GM19025 (cell line): ENCODE data around the gene NUDT1.

Experiments used
- ATAC-seq: cut with Tn5 transposase; IDR thresholded peaks from one replicate; pipeline ENCODE4 v1.9.1; 2021; ENCODE audit warnings: mild to moderate bottlenecking, low read depth, moderate library complexity; ENCODE audit not compliant: unreplicated experiment

The NUDT1 gene

GRCh38 chr7:2247141-2247995 is 5.3 kb downstream of the NUDT1 start:
- ATAC-seq = no peak

- ATAC-seq = peak; percentile 62
Observed at GRCh38 chr7:2248984-2249694, 7.1 kb downstream of the NUDT1 start.

- no peak for ATAC-seq
Observed at GRCh38 chr7:2249744-2250323, 7.8 kb downstream of the NUDT1 start.

- no peak for ATAC-seq
Observed at GRCh38 chr7:2251381-2251780, 9.4 kb downstream of the NUDT1 start.

GRCh38 chr7:2251841-2252771 is 10.1 kb downstream of the NUDT1 start:
- no peak for ATAC-seq

GRCh38 chr7:2253021-2253420 is 11.0 kb downstream of the NUDT1 start:
- ATAC-seq = no peak

- no peak for ATAC-seq
Observed at GRCh38 chr7:2253525-2254244, 11.7 kb downstream of the NUDT1 start.

GRCh38 chr7:2254429-2255144 is 12.6 kb downstream of the NUDT1 start:
- ATAC-seq = no peak

GRCh38 chr7:2255145-2256139 is 13.4 kb downstream of the NUDT1 start:
- ATAC-seq = no peak

GRCh38 chr7:2256306-2257045 is 14.4 kb downstream of the NUDT1 start:
- ATAC-seq = no peak

GRCh38 chr7:2257046-2257551 is 15.1 kb downstream of the NUDT1 start:
- ATAC-seq = no peak

GRCh38 chr7:2257651-2258050 is 15.6 kb downstream of the NUDT1 start:
- ATAC-seq = no peak

- peak; percentile 83 for ATAC-seq
Observed at GRCh38 chr7:2258661-2259365, 16.8 kb downstream of the NUDT1 start.

GRCh38 chr7:2259480-2259879 is 17.5 kb downstream of the NUDT1 start:
- ATAC-seq = peak; percentile 7

- no peak for ATAC-seq
Observed at GRCh38 chr7:2260820-2261219, 18.8 kb downstream of the NUDT1 start.

- no peak for ATAC-seq
Observed at GRCh38 chr7:2261611-2262010, 19.6 kb downstream of the NUDT1 start.
